Ectodermal cell (in vitro differentiated cells): ENCODE measurements around the gene UFSP2.

Experiments
- H3K27ac ChIP-seq: 2 replicates; pipeline ENCODE4 v1.7.0; 2013; ENCODE audit warnings: mild to moderate bottlenecking, low read depth, low read length; ENCODE audit not compliant: insufficient read depth, poor library complexity, severe bottlenecking
- H3K27me3 ChIP-seq: 2 replicates; pipeline ENCODE4 v1.7.0; 2013; ENCODE audit warnings: mild to moderate bottlenecking, low read length; ENCODE audit not compliant: insufficient read depth, control insufficient read depth, poor library complexity, severe bottlenecking
- H3K36me3 ChIP-seq: one replicate; pipeline ENCODE4 v1.7.0; 2013; ENCODE audit warnings: low read length; ENCODE audit not compliant: control insufficient read depth, insufficient read depth
- H3K4me1 ChIP-seq: one replicate; pipeline ENCODE4 v1.7.0; 2013; ENCODE audit warnings: low read length; ENCODE audit not compliant: control insufficient read depth, insufficient read depth
- H3K4me3 ChIP-seq: 2 replicates; pipeline ENCODE4 v1.7.0; 2013; ENCODE audit warnings: low read depth, low read length, control low read depth; ENCODE audit not compliant: insufficient read depth
- H3K9me3 ChIP-seq: 2 replicates; pipeline ENCODE4 v1.7.0; 2013; ENCODE audit warnings: mild to moderate bottlenecking, low read length, moderate library complexity; ENCODE audit not compliant: control insufficient read depth
- WGBS, 2 experiments: methylation state at CpG; one replicate each; pipeline ENCODE4 v1.1.7; 2013; ENCODE audit warnings: missing lambda C conversion rate in 2 of 2; 5-methylcytosine and 5-hydroxymethylcytosine counted together

Gene UFSP2

DNA sequence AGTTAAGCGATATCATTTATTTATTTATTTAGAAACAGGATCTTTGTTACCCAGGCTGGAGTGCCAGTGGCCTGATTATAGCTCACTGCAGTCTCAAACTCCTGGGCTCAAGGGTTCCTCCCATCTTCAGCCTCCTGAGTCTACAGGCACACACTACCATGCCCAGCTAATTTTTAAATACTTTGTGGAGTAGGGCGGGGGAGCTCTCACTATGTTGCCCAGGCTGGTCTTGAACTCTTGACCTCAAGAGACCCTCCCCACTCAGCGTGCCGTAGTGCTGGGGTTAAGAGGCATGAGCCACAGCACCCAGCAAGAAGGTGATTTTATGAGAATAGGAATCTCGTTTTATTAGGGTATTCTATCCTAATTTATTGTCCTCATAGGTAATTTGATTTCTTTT is 3.9 kb upstream of the UFSP2 start:
- H3K9me3 ChIP-seq = no peaks in the 10 kb centered on the region
- H3K27me3 ChIP-seq = no peaks in the 10 kb centered on the region
- H3K36me3 ChIP-seq = no peaks in the 10 kb centered on the region
- WGBS, 2 experiments = 83% methylated on average over 2 to 4 of the region's 5 CpGs
- H3K27ac ChIP-seq = no peak overlapping the region
- no peak overlapping the region for H3K4me3 ChIP-seq
- no peaks in the 10 kb centered on the region for H3K4me1 ChIP-seq

DNA sequence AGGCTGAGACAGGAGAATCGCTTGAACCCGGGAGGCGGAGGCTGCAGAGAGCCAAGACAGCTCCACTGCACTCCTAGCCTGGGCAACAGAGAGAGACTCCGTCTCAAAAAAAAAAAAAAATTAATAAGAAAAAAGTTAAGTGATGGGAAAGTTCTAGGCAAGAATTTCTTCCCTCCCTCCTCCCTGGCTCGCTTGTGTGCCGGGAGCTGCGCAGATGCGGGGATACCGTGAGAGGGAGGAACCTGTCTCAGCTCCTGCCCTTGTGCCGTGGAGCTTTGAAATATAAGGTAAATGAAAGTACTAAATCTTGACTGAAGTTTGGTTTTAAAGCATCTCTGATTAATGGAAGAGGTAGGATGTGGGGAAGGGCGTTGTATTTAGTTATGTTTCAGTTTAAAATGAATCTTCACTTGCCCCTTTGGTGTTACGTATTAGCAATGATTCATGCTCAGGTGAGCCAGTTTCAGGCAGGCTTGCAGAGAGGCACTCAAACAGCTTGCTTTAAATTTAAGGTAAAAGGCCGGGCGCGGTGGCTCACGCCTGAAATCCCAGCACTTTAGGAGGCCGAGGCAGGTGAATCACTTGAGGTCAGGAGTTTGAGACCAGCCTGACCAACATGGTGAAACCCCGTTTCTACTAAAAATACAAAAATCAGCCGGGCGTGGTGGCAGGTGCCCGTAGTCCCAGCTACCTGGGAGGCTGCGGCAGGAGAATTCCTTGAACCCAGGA is 1.4 kb upstream of the UFSP2 start:
- no peaks in the 10 kb centered on the region for H3K4me1 ChIP-seq
- 90 to 94% methylated on average over 22 of the region's 22 CpGs for WGBS, 2 experiments
- H3K27me3 ChIP-seq = no peaks in the 10 kb centered on the region
- H3K27ac ChIP-seq = no peak overlapping the region
- H3K9me3 ChIP-seq = no peaks in the 10 kb centered on the region
- H3K4me3 ChIP-seq = no peak overlapping the region
- H3K36me3 ChIP-seq = no peaks in the 10 kb centered on the region

DNA sequence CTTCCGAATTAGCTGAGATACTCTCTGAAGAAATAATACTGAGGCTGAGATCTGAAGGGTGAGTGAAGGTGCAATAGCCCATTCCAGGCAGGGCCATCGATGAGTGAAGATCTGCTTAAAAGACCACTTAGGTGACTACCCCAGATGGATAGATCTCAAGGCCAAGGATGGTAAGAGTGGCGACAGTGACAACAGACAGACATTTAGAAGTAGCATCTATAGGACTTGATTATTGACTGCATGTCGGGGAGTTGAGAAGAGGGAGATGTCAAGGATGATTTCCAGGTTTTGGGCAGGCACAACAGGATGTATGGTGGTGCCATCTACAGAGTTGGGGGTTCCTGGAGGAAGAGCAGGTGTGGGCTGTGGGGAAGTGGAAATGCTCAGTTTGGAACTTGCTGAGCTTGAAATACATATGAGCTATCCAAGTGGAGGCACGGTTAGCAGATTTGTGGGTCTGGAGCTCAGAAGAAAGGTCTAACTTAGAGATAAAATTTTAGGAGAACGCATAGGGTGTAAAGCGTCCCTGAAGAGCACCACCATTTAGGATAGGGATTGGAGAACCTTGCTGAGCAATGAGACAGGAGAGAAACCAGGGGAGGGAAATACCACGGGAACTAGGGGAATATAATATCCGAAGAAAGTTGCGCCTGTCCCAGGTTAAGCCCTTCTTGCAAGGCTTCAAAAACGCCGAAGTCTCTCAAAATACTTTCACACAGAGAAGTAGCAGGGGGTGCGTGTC is 688 bp downstream of the UFSP2 start:
- peak overlapping the region; percentile 94 for H3K4me3 ChIP-seq
- no peaks in the 10 kb centered on the region for H3K9me3 ChIP-seq
- peak overlapping the region; percentile 100 for H3K27ac ChIP-seq
- H3K36me3 ChIP-seq = peaks cover 6% of the 10 kb centered on the region
- no peaks in the 10 kb centered on the region for H3K27me3 ChIP-seq
- H3K4me1 ChIP-seq = no peaks in the 10 kb centered on the region
- WGBS, 2 experiments = 25 to 27% methylated on average over 13 of the region's 13 CpGs

DNA sequence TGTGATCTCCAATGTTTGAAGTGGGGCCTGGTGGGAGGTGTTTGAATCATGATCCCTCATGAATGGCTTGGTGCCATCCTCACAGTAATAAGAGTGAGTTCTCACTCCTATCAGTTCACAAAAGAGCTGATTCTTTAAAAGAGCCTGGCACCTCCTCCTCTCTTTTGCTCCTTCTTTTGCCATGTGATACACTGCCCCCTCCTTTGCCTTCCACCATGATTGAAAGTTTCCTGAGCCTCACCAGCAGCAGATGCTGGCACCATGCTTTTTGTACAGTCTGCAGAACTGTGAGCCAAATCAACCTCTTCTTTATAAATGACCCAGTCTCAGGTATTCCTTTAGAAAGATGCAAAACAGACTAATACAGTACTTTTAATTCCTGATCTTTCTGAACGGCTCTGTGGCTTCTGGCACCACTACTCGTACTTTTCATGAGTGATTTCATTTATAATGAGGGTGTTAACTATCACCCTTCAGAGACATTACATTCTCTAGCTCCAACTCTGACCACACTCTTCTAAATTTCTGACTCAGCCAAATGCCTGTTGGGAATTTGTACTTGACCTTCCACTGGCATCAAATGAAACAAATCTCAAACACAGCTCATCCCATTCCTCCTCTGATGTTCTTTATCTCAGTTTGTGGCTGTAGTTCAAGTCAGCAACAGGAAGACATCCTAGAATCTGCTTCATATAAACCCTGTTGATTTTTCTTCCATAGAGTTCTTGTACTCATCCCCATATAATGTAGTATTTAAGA is 4.2 kb downstream of the UFSP2 start:
- WGBS, 2 experiments = 100% methylated on average over 2 of the region's 2 CpGs
- no peaks in the 10 kb centered on the region for H3K9me3 ChIP-seq
- no peak overlapping the region for H3K27ac ChIP-seq
- peaks cover 6% of the 10 kb centered on the region for H3K36me3 ChIP-seq
- no peaks in the 10 kb centered on the region for H3K4me1 ChIP-seq
- H3K4me3 ChIP-seq = no peak overlapping the region
- no peaks in the 10 kb centered on the region for H3K27me3 ChIP-seq

DNA sequence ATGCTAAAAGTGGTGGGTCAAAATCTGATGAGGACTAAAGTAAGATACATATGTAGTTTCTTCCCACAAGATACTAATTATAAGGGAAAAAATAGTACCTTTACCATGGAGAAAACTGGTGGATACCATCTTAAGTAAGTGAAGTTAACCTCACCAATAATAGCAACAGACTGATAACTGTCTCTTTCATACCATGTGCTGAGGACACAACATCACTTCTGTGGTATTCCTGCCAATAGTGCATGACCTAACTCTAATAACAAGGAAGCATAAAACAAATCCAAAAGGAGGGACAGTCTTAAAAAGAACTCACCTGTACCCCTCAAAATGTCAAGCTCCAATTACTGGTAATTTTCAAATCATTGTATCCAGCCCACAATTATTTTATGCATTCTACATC is 8.8 kb downstream of the UFSP2 start:
- peaks cover 10% of the 10 kb centered on the region for H3K36me3 ChIP-seq

DNA sequence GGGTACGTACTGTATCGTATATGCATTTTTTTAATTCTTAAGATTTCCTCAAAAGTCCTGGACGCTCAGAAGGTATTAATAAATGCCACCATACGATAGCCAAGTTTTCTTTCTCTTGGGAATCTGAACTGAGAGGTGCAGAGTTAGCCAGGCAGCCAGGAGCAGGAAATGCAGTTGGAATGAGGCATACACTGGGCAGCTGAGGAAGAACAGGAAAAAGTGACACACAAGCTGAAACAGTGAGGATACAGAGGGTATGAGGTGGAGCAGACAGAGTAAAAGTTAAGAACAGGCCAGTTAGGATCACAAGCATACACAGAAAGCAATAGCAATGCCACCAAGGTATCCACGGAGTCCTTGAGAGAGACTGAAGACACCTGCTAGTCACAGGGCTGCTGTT is 13.4 kb downstream of the UFSP2 start:
- H3K27ac ChIP-seq = no peak overlapping the region
- no peaks in the 10 kb centered on the region for H3K9me3 ChIP-seq
- H3K27me3 ChIP-seq = no peaks in the 10 kb centered on the region
- peaks cover 4% of the 10 kb centered on the region for H3K36me3 ChIP-seq
- no peak overlapping the region for H3K4me3 ChIP-seq
- H3K4me1 ChIP-seq = no peaks in the 10 kb centered on the region
- 95 to 96% methylated on average over 5 of the region's 5 CpGs for WGBS, 2 experiments

More for the DNA sequence above, 8.8 kb downstream of the UFSP2 start:
- Histone ChIP-seq H3K4me1 (no peaks in the 10 kb centered on the region), H3K9me3 (no peaks in the 10 kb centered on the region), H3K27ac (no peak overlapping the region), H3K4me3 (no peak overlapping the region), H3K27me3 (no peaks in the 10 kb centered on the region)

DNA sequence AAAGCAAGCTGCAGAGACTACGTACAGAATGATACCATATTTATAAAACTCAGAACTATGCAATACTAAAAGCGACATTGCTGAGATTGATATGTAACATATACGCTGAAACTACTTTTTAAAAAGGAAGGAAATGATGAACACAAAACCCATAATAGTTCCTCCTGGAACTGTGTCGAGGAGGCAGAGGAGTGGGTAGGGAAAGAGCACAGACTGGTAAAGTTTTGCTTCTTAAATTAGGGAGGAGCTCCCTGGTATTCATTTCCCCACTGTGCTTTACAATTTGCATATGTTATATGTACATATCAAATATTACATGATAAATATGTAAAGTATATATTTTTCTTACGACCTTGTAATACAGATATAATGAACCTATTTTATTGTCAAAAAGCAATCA is 13.9 kb downstream of the UFSP2 start:
- H3K36me3 ChIP-seq = peaks cover 4% of the 10 kb centered on the region
- 98 to 100% methylated on average over 3 to 4 of the region's 5 CpGs for WGBS, 2 experiments
- H3K4me3 ChIP-seq = no peak overlapping the region
- no peaks in the 10 kb centered on the region for H3K4me1 ChIP-seq
- no peak overlapping the region for H3K27ac ChIP-seq
- H3K27me3 ChIP-seq = no peaks in the 10 kb centered on the region
- no peaks in the 10 kb centered on the region for H3K9me3 ChIP-seq

DNA sequence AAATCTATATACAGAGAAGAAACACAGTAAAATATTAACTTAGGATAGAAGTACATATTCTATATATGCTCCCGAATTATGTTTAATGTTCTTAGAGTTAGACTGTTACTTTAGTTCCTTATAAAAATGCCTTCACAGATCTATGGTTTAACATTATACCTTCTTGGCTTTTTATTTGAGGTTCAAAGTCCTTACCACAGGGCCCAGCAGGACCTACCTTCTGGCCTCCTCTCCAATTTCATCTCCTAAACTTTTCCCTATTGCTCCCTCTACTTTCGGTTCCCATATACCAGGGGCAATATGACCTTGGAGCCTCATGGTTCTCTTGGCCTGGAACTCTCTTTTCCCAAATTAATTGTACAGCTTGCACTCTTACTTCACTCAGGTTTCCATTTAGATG is 17.3 kb downstream of the UFSP2 start:
- Histone ChIP-seq H3K27ac (no peak overlapping the region), H3K4me3 (no peak overlapping the region), H3K27me3 (no peaks in the 10 kb centered on the region), H3K4me1 (no peaks in the 10 kb centered on the region), H3K36me3 (peaks cover 4% of the 10 kb centered on the region), H3K9me3 (no peaks in the 10 kb centered on the region)
- 94 to 98% methylated on average over 1 of the region's 2 CpGs for WGBS, 2 experiments

DNA sequence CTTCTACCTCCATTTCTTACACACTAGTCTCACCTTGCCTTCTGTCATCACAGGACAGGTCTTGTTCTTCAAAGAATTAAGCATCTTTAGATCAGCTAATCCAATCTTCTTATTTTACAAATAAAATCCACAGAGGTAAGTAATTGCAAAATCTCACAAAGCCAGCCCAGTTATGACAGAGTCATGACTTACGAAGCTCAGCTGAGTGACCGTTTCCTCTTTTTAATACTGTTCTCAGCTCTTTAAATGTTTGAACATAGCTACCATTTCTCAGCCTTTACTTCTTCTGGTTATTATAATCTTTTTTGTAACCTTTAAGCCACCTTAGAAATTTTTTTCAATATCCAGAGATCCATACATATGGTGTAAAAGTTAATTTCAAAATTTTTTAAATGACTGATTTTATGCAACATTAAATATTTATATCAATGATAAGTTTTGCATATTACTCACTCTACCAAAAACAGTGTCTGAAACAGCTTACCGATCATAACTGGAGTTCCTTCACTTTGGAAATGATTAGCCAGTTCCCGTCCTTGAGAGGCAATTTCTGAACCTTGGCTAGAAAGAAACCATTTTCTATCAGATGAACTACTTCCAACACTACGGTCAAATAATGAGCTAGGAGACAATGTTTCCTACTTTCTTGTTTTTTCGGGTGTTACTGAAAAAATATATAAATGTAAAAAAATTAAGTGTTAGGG is 20.3 kb downstream of the UFSP2 start:
- Histone ChIP-seq H3K9me3 (no peaks in the 10 kb centered on the region), H3K27me3 (no peaks in the 10 kb centered on the region), H3K4me1 (no peaks in the 10 kb centered on the region), H3K4me3 (no peak overlapping the region), H3K36me3 (peaks cover 11% of the 10 kb centered on the region), H3K27ac (no peak overlapping the region)
- 92 to 97% methylated on average over 4 to 6 of the region's 6 CpGs for WGBS, 2 experiments

DNA sequence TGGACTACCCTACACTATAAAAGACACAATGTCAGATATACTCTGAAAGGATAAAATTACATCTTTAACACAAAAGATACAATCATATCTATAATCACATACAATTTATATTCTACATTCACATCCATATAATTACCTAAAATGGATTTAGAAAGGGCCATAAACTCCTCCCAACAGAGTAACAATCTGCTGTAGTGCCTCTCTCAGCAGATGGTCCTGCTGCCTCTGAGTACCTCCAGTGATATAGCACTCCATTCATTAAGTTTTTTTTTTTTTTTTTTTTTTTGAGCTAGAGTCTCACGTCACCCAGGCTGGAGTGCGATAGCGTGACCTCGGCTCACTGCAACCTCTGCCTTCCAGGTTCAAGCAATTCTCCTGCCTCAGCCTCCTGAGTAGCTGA is 21.7 kb downstream of the UFSP2 start:
- Histone ChIP-seq H3K36me3 (peaks cover 19% of the 10 kb centered on the region), H3K27ac (no peak overlapping the region), H3K4me3 (no peak overlapping the region), H3K9me3 (no peaks in the 10 kb centered on the region), H3K4me1 (no peaks in the 10 kb centered on the region), H3K27me3 (no peaks in the 10 kb centered on the region)
- WGBS, 2 experiments = 92 to 97% methylated on average over 4 of the region's 4 CpGs
